Fibroblast of lung (primary cell): ENCODE measurements around the gene FSIP1. TPM values are rescaled to one million over a fixed set of nuclear protein-coding genes. Genes with fewer than 3 reads are reported as not detected.

ENCODE experiments used
- DNase-seq, 2 donors: peaks; one replicate each; pipeline versions ENCODE4 v3.0.0 to v3.0.0-alpha.2; 2010; ENCODE audit warnings: low read depth in 2 of 2
- H2AFZ ChIP-seq: 2 replicates; pipeline ENCODE4 v1.5.1; 2012; ENCODE audit warnings: low read length, control low read depth, inconsistent platforms
- H3K27ac ChIP-seq: 2 replicates; pipeline ENCODE4 v1.5.1; 2011; ENCODE audit warnings: low read length, control low read depth; ENCODE audit not compliant: insufficient read depth
- H3K27me3 ChIP-seq: 2 replicates; pipeline ENCODE4 v1.5.1; 2011; ENCODE audit warnings: mild to moderate bottlenecking, low read length; ENCODE audit not compliant: control insufficient read depth, insufficient read depth
- H3K36me3 ChIP-seq: 2 replicates; pipeline ENCODE4 v1.5.1; 2011; ENCODE audit warnings: low read length; ENCODE audit not compliant: control insufficient read depth, insufficient read depth
- H3K4me1 ChIP-seq: 2 replicates; pipeline ENCODE4 v1.5.1; 2011; ENCODE audit warnings: low read length; ENCODE audit not compliant: control insufficient read depth, insufficient read depth; ENCODE audit errors: extremely low read depth
- H3K4me2 ChIP-seq: 2 replicates; pipeline ENCODE4 v1.5.1; 2011; ENCODE audit warnings: low read length, control low read depth; ENCODE audit not compliant: insufficient read depth; ENCODE audit errors: extremely low read depth
- H3K4me3 ChIP-seq, 4 experiments: fragments of 200-600 bp in 1 of 4; sonication (generic) in 1 of 4; replicated peaks in 1 of 4; 2 replicates each; pipeline ENCODE4 v1.5.1; 2011 to 2016; ENCODE audit warnings: low read length in 4 of 4, low read depth in 3 of 4, mild to moderate bottlenecking in 3 of 4, control low read depth in 2 of 4, inconsistent platforms in 1 of 4, mixed read lengths in 1 of 4; ENCODE audit not compliant: insufficient read depth in 1 of 4; ENCODE audit errors: control extremely low read depth in 1 of 4
- H3K79me2 ChIP-seq: 2 replicates; pipeline ENCODE4 v1.5.1; 2012; ENCODE audit warnings: mild to moderate bottlenecking, low read length, inconsistent platforms; ENCODE audit not compliant: control insufficient read depth, insufficient read depth
- H3K9ac ChIP-seq: 2 replicates; pipeline ENCODE4 v1.5.1; 2011; ENCODE audit warnings: mild to moderate bottlenecking, low read length, control low read depth; ENCODE audit not compliant: insufficient read depth
- H3K9me3 ChIP-seq: 2 replicates; pipeline ENCODE4 v1.5.1; 2012; ENCODE audit warnings: low read depth, low read length; ENCODE audit not compliant: control insufficient read depth, insufficient read depth
- H4K20me1 ChIP-seq: 2 replicates; pipeline ENCODE4 v1.5.1; 2011; ENCODE audit warnings: low read length; ENCODE audit not compliant: control insufficient read depth, insufficient read depth; ENCODE audit errors: extremely low read depth
- CTCF ChIP-seq, 2 donors: IDR thresholded peaks in 1 of 2; conservative IDR thresholded peaks in 1 of 2; 1 replicate in 1 of 2; 2 replicates in 1 of 2; pipeline ENCODE4 v1.5.1; 2011 to 2012; ENCODE audit warnings: low read length in 2 of 2, control low read depth in 1 of 2, inconsistent platforms in 1 of 2, low read depth in 1 of 2, mild to moderate bottlenecking in 1 of 2
- EZH2 ChIP-seq: IDR thresholded peaks from 2 replicates; pipeline ENCODE4 v1.5.1; 2012; ENCODE audit warnings: low read length, control low read depth, mild to moderate bottlenecking; ENCODE audit errors: missing control alignments
- polyA plus RNA-seq, 2 donors: library from polyadenylated mRNA; depleted of rRNA in 1 of 2; stranded (reverse) in 1 of 2; unstranded in 1 of 2; fragments of >200 nt; gene quantifications; 2 replicates each; pipeline ENCODE4 v1.2.1, GENCODE V29; 2011 to 2012; ENCODE audit warnings: missing spikeins in 1 of 2
- total RNA-seq: library from RNA; depleted of rRNA; stranded (reverse); fragments of >200 nt; gene quantifications from 2 replicates; pipeline ENCODE4 v1.2.1, GENCODE V29; 2014

The FSIP1 gene
- total and polyA plus RNA-seq, 2 donors (not counting 1 experiment from before 2014, with no cell fraction given) = 0.50 to 5.1 TPM

- Histone ChIP-seq H3K27me3 (no peaks in the 10 kb centered on the region), H3K9me3 (no peaks in the 10 kb centered on the region), H3K36me3 (peaks cover 55% of the 10 kb centered on the region), H3K4me3 (peak overlapping the region in 1 of 4 experiments; percentile 96), H3K79me2 (peaks cover 55% of the 10 kb centered on the region), H3K9ac (no peak overlapping the region), H3K4me1 (peaks cover 9% of the 10 kb centered on the region), H4K20me1 (peaks cover 13% of the 10 kb centered on the region), H3K4me2 (peak overlapping the region; percentile 27), H2AFZ (no peak overlapping the region), H3K27ac (peak overlapping the region; percentile 17)
- DNase-seq = peak; percentile 9 to 29
- TF ChIP-seq EZH2 = no peak
- TF ChIP-seq CTCF (conservative IDR thresholded peaks at IDR 0.05 in 1 of 2, IDR thresholded peaks at IDR 0.05 in 1 of 2; ENCODE audit: low read depth in 1 of 2, low read length in 2 of 2) = no peak
Observed at GRCh38 chr15:39587731-39588530, 194.7 kb downstream of the FSIP1 start.

GRCh38 chr15:39587096-39587721 is 195.4 kb downstream of the FSIP1 start:
- Histone ChIP-seq H3K9ac (peak overlapping the region; percentile 17), H3K79me2 (peaks cover 61% of the 10 kb centered on the region), H3K4me2 (no peak overlapping the region), H3K27ac (peak overlapping the region; percentile 17), H3K4me3 (peak overlapping the region in 1 of 4 experiments; percentile 96), H3K36me3 (peaks cover 54% of the 10 kb centered on the region), H4K20me1 (peaks cover 13% of the 10 kb centered on the region), H3K4me1 (peaks cover 9% of the 10 kb centered on the region), H2AFZ (no peak overlapping the region), H3K9me3 (no peaks in the 10 kb centered on the region), H3K27me3 (no peaks in the 10 kb centered on the region)
- peak; percentile 15 to 23 for DNase-seq
- no peak for TF ChIP-seq CTCF (conservative IDR thresholded peaks at IDR 0.05 in 1 of 2, IDR thresholded peaks at IDR 0.05 in 1 of 2; ENCODE audit: low read depth in 1 of 2, low read length in 2 of 2)
- TF ChIP-seq EZH2 = no peak

GRCh38 chr15:39586387-39587095 is 196.1 kb downstream of the FSIP1 start:
- Histone ChIP-seq H3K9ac (no peak overlapping the region), H2AFZ (no peak overlapping the region), H3K36me3 (peaks cover 59% of the 10 kb centered on the region), H4K20me1 (peaks cover 13% of the 10 kb centered on the region), H3K27me3 (no peaks in the 10 kb centered on the region), H3K4me2 (peak overlapping the region; percentile 86), H3K79me2 (peaks cover 68% of the 10 kb centered on the region), H3K4me1 (peaks cover 9% of the 10 kb centered on the region), H3K9me3 (no peaks in the 10 kb centered on the region), H3K4me3 (peak overlapping the region in 1 of 4 experiments; percentile 96), H3K27ac (peak overlapping the region; percentile 37)
- peak; percentile 70 to 82 for DNase-seq
- no peak for TF ChIP-seq EZH2
- TF ChIP-seq CTCF (conservative IDR thresholded peaks at IDR 0.05 in 1 of 2, IDR thresholded peaks at IDR 0.05 in 1 of 2; ENCODE audit: low read depth in 1 of 2, low read length in 2 of 2) = no peak
